Large intestine (tissue), 3 donors: ENCODE data around the gene ARMC7. TPM values are rescaled to one million over a fixed set of nuclear protein-coding genes. Genes with fewer than 3 reads are reported as not detected.
"Not testable (repeated sequence)": the region's sequence is repeated elsewhere in the genome, so short reads cannot be mapped to it uniquely, and the experiment has no call there.

Experiments used
- DNase-seq, 2 donors: peaks; one replicate each; pipeline versions ENCODE4 v3.0.0 to v3.0.0-alpha.2; 2013
- H3K27ac ChIP-seq: one replicate; pipeline ENCODE4 v1.5.1; 2013; ENCODE audit warnings: low read length
- H3K27me3 ChIP-seq: 2 replicates; pipeline ENCODE4 v1.6.1; 2013; ENCODE audit warnings: low read length; ENCODE audit not compliant: control insufficient read depth, insufficient read depth
- H3K36me3 ChIP-seq: 2 replicates; pipeline ENCODE4 v1.6.1; 2013; ENCODE audit warnings: low read length; ENCODE audit not compliant: control insufficient read depth, insufficient read depth
- H3K4me1 ChIP-seq: one replicate; pipeline ENCODE4 v1.6.1; 2013; ENCODE audit warnings: low read length; ENCODE audit not compliant: control insufficient read depth, insufficient read depth
- H3K4me3 ChIP-seq: one replicate; pipeline ENCODE4 v1.5.1; 2013; ENCODE audit warnings: low read length
- H3K9me3 ChIP-seq: one replicate; pipeline ENCODE4 v1.6.1; 2013; ENCODE audit warnings: mild to moderate bottlenecking, low read depth, low read length, moderate library complexity; ENCODE audit not compliant: control insufficient read depth
- WGBS: methylation state at CpG from one replicate; pipeline ENCODE4 v1.1.5; 2013; ENCODE audit warnings: low lambda C conversion rate; ENCODE audit not compliant: insufficient coverage; 5-methylcytosine and 5-hydroxymethylcytosine counted together
- polyA plus RNA-seq: library from polyadenylated mRNA; unstranded; fragments of 120-200 nt; gene quantifications from one replicate; pipeline ENCODE4 v1.2.1, GENCODE V29; 2013

The ARMC7 gene
- polyA plus RNA-seq, 1 donor: 9.3 TPM

- DNase-seq: no peak
These were observed 5.8 kb downstream of the ARMC7 start for GRCh38 chr17:75115555-75115954.

GRCh38 chr17:75116737-75117136, 7.0 kb downstream of the ARMC7 start:
- no peak for DNase-seq
- Histone ChIP-seq H3K27me3 (no peaks in the 10 kb centered on the region), H3K9me3 (no peaks in the 10 kb centered on the region), H3K36me3 (peaks cover 18% of the 10 kb centered on the region), H3K27ac (no peak overlapping the region), H3K4me1 (peaks cover 13% of the 10 kb centered on the region), H3K4me3 (no peak overlapping the region)
- no CpG with 5 or more reads among the region's 9 CpGs for WGBS

More at GRCh38 chr17:75115555-75115954, 5.8 kb downstream of the ARMC7 start:
- no peak overlapping the region for H3K27ac ChIP-seq
- H3K4me1 ChIP-seq: peaks cover 13% of the 10 kb centered on the region
- H3K4me3 ChIP-seq: no peak overlapping the region
- no peaks in the 10 kb centered on the region for H3K9me3 ChIP-seq
- no peaks in the 10 kb centered on the region for H3K27me3 ChIP-seq
- peaks cover 15% of the 10 kb centered on the region for H3K36me3 ChIP-seq

GRCh38 chr17:75118307-75118706, 8.5 kb downstream of the ARMC7 start:
- Histone ChIP-seq H3K27ac (no peak overlapping the region), H3K9me3 (no peaks in the 10 kb centered on the region), H3K4me1 (peaks cover 13% of the 10 kb centered on the region), H3K27me3 (no peaks in the 10 kb centered on the region), H3K36me3 (peaks cover 18% of the 10 kb centered on the region), H3K4me3 (no peak overlapping the region)
- DNase-seq: no peak
- WGBS: no CpG with 5 or more reads among the region's 14 CpGs

- peaks cover 10% of the 10 kb centered on the region for H3K36me3 ChIP-seq
- no peak overlapping the region for H3K4me3 ChIP-seq
- H3K9me3 ChIP-seq: no peaks in the 10 kb centered on the region
- no peaks in the 10 kb centered on the region for H3K27me3 ChIP-seq
- WGBS: no CpG with 5 or more reads among the region's 19 CpGs
- H3K27ac ChIP-seq: peak overlapping the region; percentile 96
- peaks cover 19% of the 10 kb centered on the region for H3K4me1 ChIP-seq
- peak; percentile 96 to 98 for DNase-seq
These were observed 14.5 kb downstream of the ARMC7 start for GRCh38 chr17:75124041-75124818.

- Histone ChIP-seq H3K9me3 (no peaks in the 10 kb centered on the region), H3K27ac (peak overlapping the region; percentile 96), H3K27me3 (no peaks in the 10 kb centered on the region), H3K4me1 (peaks cover 17% of the 10 kb centered on the region), H3K4me3 (no peak overlapping the region), H3K36me3 (peaks cover 15% of the 10 kb centered on the region)
- DNase-seq: no peak
- WGBS: no CpG with 5 or more reads among the region's 4 CpGs
These were observed 15.0 kb downstream of the ARMC7 start for GRCh38 chr17:75124819-75125162.

GRCh38 chr17:75125984-75126383, 16.2 kb downstream of the ARMC7 start:
- no peak overlapping the region for H3K4me3 ChIP-seq
- no peak overlapping the region for H3K27ac ChIP-seq
- no peaks in the 10 kb centered on the region for H3K9me3 ChIP-seq
- H3K36me3 ChIP-seq: peaks cover 20% of the 10 kb centered on the region
- no CpG with 5 or more reads among the region's 3 CpGs for WGBS
- H3K4me1 ChIP-seq: peaks cover 22% of the 10 kb centered on the region
- H3K27me3 ChIP-seq: no peaks in the 10 kb centered on the region
- DNase-seq: no peak

GRCh38 chr17:75126954-75127353, 17.2 kb downstream of the ARMC7 start:
- Histone ChIP-seq H3K9me3 (no peaks in the 10 kb centered on the region), H3K27ac (no peak overlapping the region), H3K4me3 (no peak overlapping the region), H3K4me1 (peaks cover 22% of the 10 kb centered on the region), H3K27me3 (no peaks in the 10 kb centered on the region), H3K36me3 (peaks cover 17% of the 10 kb centered on the region)
- 100% methylated on average over 1 of the region's 8 CpGs for WGBS
- no peak for DNase-seq

GRCh38 chr17:75127936-75128335, 18.2 kb downstream of the ARMC7 start:
- H3K36me3 ChIP-seq: peaks cover 17% of the 10 kb centered on the region
- no CpG with 5 or more reads among the region's 5 CpGs for WGBS
- H3K27ac ChIP-seq, H3K4me3 ChIP-seq, H3K27me3 ChIP-seq, DNase-seq, H3K9me3 ChIP-seq: not testable (repeated sequence)
- H3K4me1 ChIP-seq: peaks cover 22% of the 10 kb centered on the region

GRCh38 chr17:75128694-75129505, 19.1 kb downstream of the ARMC7 start:
- peaks cover 17% of the 10 kb centered on the region for H3K36me3 ChIP-seq
- H3K27ac ChIP-seq: no peak overlapping the region
- no peak overlapping the region for H3K4me3 ChIP-seq
- peaks cover 19% of the 10 kb centered on the region for H3K4me1 ChIP-seq
- no peaks in the 10 kb centered on the region for H3K27me3 ChIP-seq
- DNase-seq: no peak
- no CpG with 5 or more reads among the region's 33 CpGs for WGBS
- H3K9me3 ChIP-seq: no peaks in the 10 kb centered on the region

- Histone ChIP-seq H3K4me3 (no peak overlapping the region), H3K36me3 (peaks cover 17% of the 10 kb centered on the region), H3K4me1 (peaks cover 14% of the 10 kb centered on the region), H3K9me3 (no peaks in the 10 kb centered on the region), H3K27me3 (no peaks in the 10 kb centered on the region), H3K27ac (no peak overlapping the region)
- no peak for DNase-seq
- WGBS: no CpG with 5 or more reads among the region's 9 CpGs
These were observed 19.8 kb downstream of the ARMC7 start for GRCh38 chr17:75129576-75129975.
